UCSD-AML1 (cell line): ENCODE results near the gene ZNF208.
"Not testable (repeated sequence)": the region's sequence is repeated elsewhere in the genome, so short reads cannot be mapped to it uniquely, and the experiment has no call there.

ENCODE experiments used
- DNase-seq: peaks from one replicate; lab custom pipeline; 2025; ENCODE audit not compliant: unreplicated experiment; lab: John Stamatoyannopoulos, UW

Gene ZNF208

GRCh38 chr19:21885516-21885915, 125.2 kb downstream of the ZNF208 start:
- not testable (repeated sequence) for DNase-seq

DNA sequence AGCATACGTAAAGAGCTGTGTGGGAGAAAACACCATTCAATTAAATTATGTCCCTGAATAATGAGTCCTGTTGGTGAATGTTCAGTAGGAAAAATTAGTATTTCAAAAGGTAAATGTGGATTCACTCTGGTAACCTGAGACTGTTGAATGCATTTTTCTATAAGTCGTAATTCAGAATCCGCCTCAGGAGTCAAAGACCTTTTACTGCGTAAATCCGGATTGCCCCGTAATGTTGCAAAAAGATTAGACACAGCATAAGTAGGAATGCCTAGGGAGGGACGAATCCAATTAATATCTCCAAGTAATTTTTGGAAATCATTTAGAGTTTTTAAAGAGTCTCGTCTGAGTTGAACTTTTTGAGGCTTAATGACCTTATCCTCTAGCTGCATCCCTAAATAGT, 126.0 kb downstream of the ZNF208 start:
- not testable (repeated sequence) for DNase-seq

DNA sequence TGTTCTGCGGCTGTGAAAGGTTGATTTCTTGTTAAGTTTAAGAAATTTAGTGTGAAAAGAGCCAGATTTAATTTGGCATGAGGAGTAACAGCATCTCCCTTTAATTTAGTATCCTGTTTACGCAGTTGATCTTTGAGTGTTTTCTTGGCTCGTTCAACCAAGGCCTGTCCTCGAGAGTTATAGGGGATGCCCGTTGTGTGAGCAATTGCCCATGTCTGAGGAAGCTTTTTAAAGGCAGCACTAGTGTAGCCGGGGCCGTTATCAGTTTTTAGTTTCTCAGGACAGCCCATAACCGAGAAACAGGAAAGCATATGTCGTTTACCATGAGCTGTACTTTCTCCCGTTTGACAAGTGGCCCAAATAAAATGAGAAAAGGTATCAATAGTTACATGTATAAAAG, 127.2 kb downstream of the ZNF208 start:
- DNase-seq, result no peak
